Measurements from ENCODE around the gene RABL3.
"Not testable (repeated sequence)": the region's sequence is repeated elsewhere in the genome, so short reads cannot be mapped to it uniquely, and the experiment has no call there.

RABL3 gene

DNA sequence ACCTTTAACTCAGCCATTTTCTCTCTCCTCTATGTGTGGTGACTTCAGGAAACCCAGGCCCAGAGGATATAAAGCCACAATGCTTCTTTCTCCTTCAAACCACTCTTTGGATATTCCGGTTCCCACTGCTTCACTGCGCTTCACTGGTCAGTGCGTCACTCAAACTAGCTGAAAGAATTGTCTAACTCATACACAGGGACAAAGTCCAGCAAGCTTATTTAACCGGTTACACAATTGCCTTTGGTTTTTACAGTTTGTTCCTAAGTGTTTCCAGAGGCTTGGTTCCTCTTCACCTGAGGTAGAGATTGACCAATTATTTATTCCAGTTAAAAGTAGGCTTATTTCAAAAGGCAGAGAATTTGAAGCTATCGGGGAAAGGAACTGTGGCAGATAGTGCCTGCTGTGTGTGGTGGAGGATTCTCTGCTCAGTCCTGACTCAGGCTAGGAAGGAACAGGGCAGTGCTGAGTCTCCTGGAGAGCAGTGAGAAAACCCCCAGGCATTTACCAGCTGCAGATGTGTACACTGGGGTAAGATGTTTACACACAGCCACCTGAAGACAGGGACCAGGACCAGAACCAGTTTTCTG is 60.1 kb downstream of the RABL3 start, which contains the start of gene HGD:
Gene HGD, minus strand, starts transcription at position 145 of the 587 bp plus-strand sequence. Its CDS starts 128 bp downstream, at position 17.
- DNase-seq (ENCODE audit: low spot score): no peak

- DNase-seq (ENCODE audit: low spot score): no peak
These were observed 60.7 kb downstream of the RABL3 start for GRCh38 chr3:120681506-120682038.

GRCh38 chr3:120681018-120681417 is 61.3 kb downstream of the RABL3 start:
- DNase-seq (ENCODE audit: low spot score): no peak

DNA sequence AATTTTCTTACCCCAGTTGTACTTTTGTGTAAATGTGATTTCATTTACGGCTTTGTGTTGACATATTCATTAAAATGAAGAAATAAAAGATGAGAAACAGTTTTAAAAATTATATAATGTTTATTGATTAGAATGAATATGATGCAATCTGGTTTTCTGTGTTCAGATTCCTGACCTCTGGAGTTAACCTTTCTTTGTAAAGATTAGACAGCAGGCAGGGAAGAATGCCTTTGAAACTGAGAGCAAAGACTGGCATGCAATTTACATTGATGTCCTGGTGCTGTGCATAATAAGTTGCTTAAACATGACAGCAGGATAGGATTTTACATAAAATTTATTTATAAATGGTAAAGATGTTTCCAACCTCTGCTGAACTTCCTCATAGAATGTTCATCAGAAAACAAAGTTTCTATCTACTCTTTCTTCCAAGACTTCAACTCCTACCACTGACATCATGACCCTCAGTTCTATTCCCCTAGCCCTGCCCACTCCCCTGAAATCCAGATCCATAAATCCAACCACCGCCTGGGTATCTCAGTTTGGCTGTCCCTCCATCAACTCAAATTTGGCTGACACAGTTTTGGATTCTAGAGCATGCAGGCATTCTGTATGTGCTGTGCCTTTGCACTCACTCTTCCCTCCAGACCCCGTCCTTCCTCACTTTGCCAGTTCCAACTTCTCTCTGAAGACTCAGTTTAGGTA is 62.0 kb downstream of the RABL3 start:
- no peak for DNase-seq (ENCODE audit: low spot score)

DNA sequence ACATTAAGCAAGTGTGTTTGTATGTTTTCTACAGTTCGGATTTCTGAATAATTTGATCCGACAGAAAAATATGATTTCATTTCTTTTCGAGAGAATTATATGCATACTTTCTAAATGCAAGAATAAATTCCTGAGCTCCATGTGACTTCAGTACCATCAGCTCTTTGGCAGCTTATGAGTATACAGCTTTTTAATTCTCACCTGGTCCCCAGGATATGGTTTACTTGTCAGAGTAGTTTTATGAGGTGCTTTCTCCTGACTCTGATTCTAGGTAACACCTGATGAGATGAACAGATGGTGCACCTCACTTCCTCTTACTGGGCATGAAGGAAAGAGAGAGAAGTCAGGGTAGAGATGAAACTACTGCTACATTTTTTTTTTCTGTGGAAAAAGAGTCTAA is 63.3 kb downstream of the RABL3 start:
- no peak for DNase-seq (ENCODE audit: low spot score)

DNA sequence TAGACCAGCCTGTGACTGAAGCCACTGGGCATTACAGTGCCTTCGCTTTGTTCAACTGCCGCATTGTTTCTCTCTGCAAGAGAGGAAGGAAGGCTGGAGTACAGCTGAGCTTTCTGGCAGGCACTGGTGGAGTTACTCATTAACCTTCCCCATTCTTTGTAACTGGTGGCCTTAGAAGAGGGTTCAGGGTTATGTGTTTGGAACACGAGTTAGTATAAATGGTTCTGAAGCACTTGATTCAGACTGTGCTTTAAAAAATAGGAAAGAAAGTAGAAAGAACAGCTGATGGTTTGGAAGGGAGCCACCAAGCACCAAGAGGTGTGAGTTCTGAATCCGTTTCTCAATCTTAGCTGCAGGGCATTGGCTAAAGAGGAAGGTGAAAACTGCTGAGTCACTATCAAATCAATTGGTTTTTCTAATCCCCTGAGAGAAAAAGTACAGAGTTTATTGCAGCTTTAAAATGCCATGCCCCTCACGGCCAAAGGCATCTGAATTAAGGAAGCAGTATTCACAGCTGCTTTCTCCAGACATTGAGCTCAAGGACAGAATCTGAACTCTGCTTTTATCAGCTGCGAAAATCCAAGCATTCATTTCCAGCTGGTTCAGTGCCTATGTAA is 63.9 kb downstream of the RABL3 start:
- peak; percentile 77 for DNase-seq (ENCODE audit: low spot score)

DNA sequence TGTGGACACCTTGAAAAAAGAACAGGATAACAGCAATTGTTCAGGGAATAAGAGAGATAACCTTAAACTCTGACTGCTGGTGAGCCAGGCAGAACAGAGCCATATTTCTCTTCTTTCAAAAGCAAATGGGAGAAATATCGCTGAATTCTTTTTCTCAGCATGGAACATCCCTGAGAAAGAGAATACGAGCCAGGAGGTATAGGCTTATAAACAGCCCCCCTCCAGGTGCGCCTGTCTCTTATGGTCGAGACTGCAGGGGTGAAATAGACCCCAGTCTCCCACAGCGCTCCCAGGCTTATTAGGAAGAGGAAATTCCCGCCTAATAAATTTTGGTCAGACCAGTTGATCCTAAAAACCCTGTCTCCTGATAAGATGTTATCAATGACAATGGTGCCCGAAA is 65.1 kb downstream of the RABL3 start:
- DNase-seq (ENCODE audit: low spot score): not testable (repeated sequence)

- peak; percentile 41 for DNase-seq (ENCODE audit: low spot score)
These were observed 69.2 kb downstream of the RABL3 start for GRCh38 chr3:120673116-120673515.

GRCh38 chr3:120670576-120670975 is 71.7 kb downstream of the RABL3 start:
- no peak for DNase-seq (ENCODE audit: low spot score)

GRCh38 chr3:120664926-120665325 is 77.4 kb downstream of the RABL3 start:
- DNase-seq (ENCODE audit: low spot score): no peak

DNA sequence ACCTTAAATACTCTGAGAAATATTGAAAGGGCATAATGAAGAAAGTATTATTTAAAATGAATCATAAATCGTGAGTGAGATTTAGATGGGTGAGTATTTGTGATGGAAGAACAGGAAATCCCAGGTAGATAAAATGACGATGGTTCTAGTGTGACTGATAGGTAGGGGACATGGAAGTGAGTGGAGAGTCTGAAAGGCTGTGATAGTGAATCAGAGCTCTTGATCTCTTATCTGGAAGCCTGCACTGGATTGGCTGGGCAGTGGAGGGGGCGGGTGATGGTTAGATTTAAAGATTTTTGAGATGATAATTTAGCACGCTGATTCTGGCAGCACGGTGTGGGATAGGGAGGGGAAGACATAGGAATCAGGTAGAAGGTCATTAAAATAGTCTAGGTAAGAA is 80.4 kb downstream of the RABL3 start:
- no peak for DNase-seq (ENCODE audit: low spot score)

GRCh38 chr3:120661106-120661905 is 81.0 kb downstream of the RABL3 start:
- no peak for DNase-seq (ENCODE audit: low spot score)

DNA sequence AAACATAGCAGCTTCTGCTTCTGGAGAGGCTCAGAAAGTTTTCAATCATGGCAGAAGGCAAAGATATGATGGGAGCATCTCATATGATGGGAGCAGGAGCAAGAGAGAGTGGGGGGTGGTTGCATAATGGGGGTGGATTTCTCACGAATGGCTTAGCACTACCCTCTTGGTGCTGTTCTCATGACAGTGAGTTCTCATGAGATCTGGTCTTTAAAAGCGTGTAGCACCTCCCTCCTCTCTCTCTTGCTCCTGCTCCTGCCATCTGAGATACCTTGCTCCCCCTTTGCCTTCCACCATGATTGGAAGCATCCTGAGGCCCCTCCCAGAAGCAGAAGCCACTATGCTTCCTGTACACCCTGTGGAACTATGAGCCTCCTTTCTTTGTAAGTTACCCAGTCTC is 82.5 kb downstream of the RABL3 start:
- DNase-seq (ENCODE audit: low spot score): no peak

GRCh38 chr3:120659285-120659684 is 83.0 kb downstream of the RABL3 start:
- no peak for DNase-seq (ENCODE audit: low spot score)

GRCh38 chr3:120652896-120653545 is 89.3 kb downstream of the RABL3 start:
- DNase-seq (ENCODE audit: low spot score): no peak

GRCh38 chr3:120652281-120652680 is 90.0 kb downstream of the RABL3 start:
- no peak for DNase-seq (ENCODE audit: low spot score)

GRCh38 chr3:120650311-120650710 is 92.0 kb downstream of the RABL3 start:
- DNase-seq (ENCODE audit: low spot score): no peak

GRCh38 chr3:120649830-120650233 is 92.5 kb downstream of the RABL3 start:
- no peak for DNase-seq (ENCODE audit: low spot score)

- DNase-seq (ENCODE audit: low spot score): no peak
These were observed 94.0 kb downstream of the RABL3 start for GRCh38 chr3:120648290-120648689.

DNA sequence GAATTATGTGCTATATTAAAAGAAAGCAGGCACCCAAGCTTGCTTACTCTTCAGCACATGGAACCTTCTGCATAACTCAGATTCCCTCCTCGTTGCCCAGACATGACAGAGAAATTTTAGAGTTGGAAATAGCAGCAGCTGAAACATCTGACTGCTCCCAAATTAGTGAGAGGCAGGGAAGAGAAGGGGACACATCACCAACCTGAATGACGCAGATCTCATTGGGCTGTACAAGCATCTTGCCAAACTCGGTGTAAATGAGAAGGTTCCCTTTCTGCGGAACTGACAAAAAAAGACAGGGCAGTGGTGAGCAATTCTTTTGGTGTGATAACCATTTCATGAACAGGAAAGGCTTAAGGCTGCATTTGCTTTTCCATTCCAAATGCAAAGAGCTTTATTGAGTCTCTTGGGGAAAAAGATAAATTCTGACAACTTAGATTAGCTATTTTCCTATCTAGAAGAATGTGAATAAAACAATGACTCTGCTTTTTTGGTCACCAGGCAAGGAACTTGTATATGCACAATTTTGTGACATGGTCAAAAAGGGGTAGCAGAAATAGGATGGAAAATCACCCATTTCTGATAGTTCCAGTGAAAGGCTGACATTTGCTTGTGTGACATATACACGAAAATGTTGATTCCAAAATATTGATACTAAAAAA is 95.4 kb downstream of the RABL3 start:
- DNase-seq (ENCODE audit: low spot score): no peak

All from globus pallidus (tissue), 1 donor.